GM12878 (cell line): ENCODE data around the gene SNX17. TPM values are rescaled to one million over a fixed set of nuclear protein-coding genes. Genes with fewer than 3 reads are reported as not detected.

Source experiments
- ATAC-seq: fragments of 200-7000 bp; cut with Tn5 transposase; 3 replicates; pipeline ENCODE4 v1.9.1; 2020; ENCODE audit warnings: mild to moderate bottlenecking, moderate library complexity
- BruUV-seq: library from RNA; stranded (reverse); fragments of 400-500 nt; replicated peaks from 2 replicates; lab custom pipeline; 2021; lab: Mats Ljungman, UMichigan
- CTCF ChIA-PET: fragments of 300-600 bp; sonication (Branson Sonifier 250); formaldehyde crosslinking; extraction: SDS; loops from one replicate; lab custom pipeline; 2021; ENCODE audit warnings: inconsistent platforms; lab: Yijun Ruan, JAX
- POLR2A ChIA-PET: fragments of 350-600 bp; formaldehyde crosslinking; extraction: SDS; loops from one replicate; lab custom pipeline; 2021; ENCODE audit warnings: inconsistent platforms; lab: Charles Lee
- RAD21 ChIA-PET: fragments of 300-600 bp; sonication (Branson Sonifier 250); formaldehyde crosslinking; loops from one replicate; lab custom pipeline; 2023; ENCODE audit warnings: antibody characterized with exemption; ENCODE audit not compliant: unreplicated experiment; lab: Charles Lee
- SMC1A ChIA-PET: fragments of 300-600 bp; sonication (Branson Sonifier 250); formaldehyde crosslinking; loops from one replicate; lab custom pipeline; 2023; ENCODE audit not compliant: unreplicated experiment, uncharacterized antibody; lab: Charles Lee
- DNase-seq: peaks from one replicate; pipeline ENCODE4 v3.0.0-alpha.2; 2011; ENCODE audit warnings: low read depth, low spot score
- FAIRE-seq: peaks from 3 replicates; lab custom pipeline; 2011; peaks lifted over from hg19 to GRCh38; lab: Jason Lieb, UNC
- H2AFZ ChIP-seq: 2 replicates; pipeline ENCODE4 v1.6.0; 2011; ENCODE audit warnings: low read depth, low read length, control low read depth; ENCODE audit not compliant: control insufficient read depth
- H3K27ac ChIP-seq: 2 replicates; pipeline ENCODE4 v1.5.1; 2011; ENCODE audit warnings: control low read depth; ENCODE audit not compliant: control insufficient read depth, insufficient read depth
- H3K27me3 ChIP-seq, 2 experiments: replicated peaks in 1 of 2; 2 replicates each; pipeline versions ENCODE4 v1.6.0 to v1.6.1; 2011; ENCODE audit warnings: low read length in 1 of 2; ENCODE audit not compliant: control insufficient read depth in 2 of 2, insufficient read depth in 2 of 2
- H3K36me3 ChIP-seq, 2 experiments: 2 replicates each; pipeline ENCODE4 v1.5.1; 2011; ENCODE audit warnings: low read length in 1 of 2; ENCODE audit not compliant: control insufficient read depth in 2 of 2, insufficient read depth in 2 of 2
- H3K4me1 ChIP-seq: 2 replicates; pipeline ENCODE4 v1.6.1; 2011; ENCODE audit warnings: mild to moderate bottlenecking, low read length, moderate library complexity, mixed read lengths; ENCODE audit not compliant: control insufficient read depth, insufficient read depth
- H3K4me2 ChIP-seq: 2 replicates; pipeline ENCODE4 v1.6.0; 2011; ENCODE audit warnings: control low read depth; ENCODE audit not compliant: control insufficient read depth, insufficient read depth
- H3K4me3 ChIP-seq: fragments of 200-600 bp; sonication (generic); 2 replicates; pipeline ENCODE4 v1.5.1; 2016
- H3K79me2 ChIP-seq: 2 replicates; pipeline ENCODE4 v1.6.0; 2011; ENCODE audit warnings: low read length; ENCODE audit not compliant: control insufficient read depth, insufficient read depth
- H3K9ac ChIP-seq: 2 replicates; pipeline ENCODE4 v1.8.0; 2011; ENCODE audit warnings: low read length, control low read depth, mixed read lengths; ENCODE audit not compliant: control insufficient read depth, insufficient read depth
- H3K9me3 ChIP-seq: replicated peaks from 3 replicates; pipeline ENCODE4 v1.5.1; 2011; ENCODE audit warnings: mild to moderate bottlenecking, low read length; ENCODE audit not compliant: control insufficient read depth, insufficient read depth
- H4K20me1 ChIP-seq: 2 replicates; pipeline ENCODE4 v1.6.0; 2011; ENCODE audit not compliant: control insufficient read depth, insufficient read depth
- IRF4 ChIP-seq: IDR thresholded peaks from 2 replicates; pipeline ENCODE4 v1.6.1; 2011; ENCODE audit warnings: low read depth, low read length
- MYB ChIP-seq: fragments of 150-350 bp; IDR thresholded peaks from 2 replicates; pipeline ENCODE4 v1.6.1; 2014; ENCODE audit warnings: mild to moderate bottlenecking, low read depth, low read length, borderline replicate concordance
- NR2C2 ChIP-seq: IDR thresholded peaks from 2 replicates; pipeline ENCODE4 v1.6.1; 2011; ENCODE audit warnings: borderline replicate concordance, low read depth; ENCODE audit not compliant: control insufficient read depth, insufficient read length
- POLR2A ChIP-seq: IDR thresholded peaks from 2 replicates; pipeline ENCODE4 v1.6.1; 2011; ENCODE audit warnings: low read depth, mild to moderate bottlenecking, low read length
- SMAD5 ChIP-seq: IDR thresholded peaks from 2 replicates; pipeline ENCODE4 v1.6.1; 2016; ENCODE audit warnings: antibody characterized with exemption, low read depth
- SUZ12 ChIP-seq: fragments of 200-600 bp; sonication (generic); IDR thresholded peaks from one replicate; pipeline ENCODE4 v1.6.1; 2018; ENCODE audit warnings: antibody characterized with exemption, mild to moderate bottlenecking; ENCODE audit not compliant: unreplicated experiment
- TCF3 ChIP-seq: IDR thresholded peaks from 2 replicates; pipeline ENCODE4 v1.6.1; 2012; ENCODE audit warnings: low read depth, mild to moderate bottlenecking, low read length, borderline replicate concordance; ENCODE audit not compliant: insufficient read depth
- WRNIP1 ChIP-seq: IDR thresholded peaks from 2 replicates; pipeline ENCODE4 v1.6.1; 2011; ENCODE audit warnings: low read depth, low read length, improper control_type of control experiment, borderline replicate concordance
- YBX1 ChIP-seq: fragments of 450-650 bp; IDR thresholded peaks from 2 replicates; pipeline ENCODE4 v1.6.1; 2016; ENCODE audit warnings: antibody characterized with exemption
- WGBS: methylation state at CpG from one replicate; pipeline ENCODE4 v1.1.6; 2016; ENCODE audit warnings: low lambda C conversion rate; ENCODE audit not compliant: insufficient replicate concordance, insufficient coverage; ENCODE audit errors: missing lambda C conversion rate; 5-methylcytosine and 5-hydroxymethylcytosine counted together
- in situ Hi-C: fragments of 300-500 bp; cut with MboI; formaldehyde crosslinking; loops from 9 replicates; pipeline ENCODE4 v1.14.3; 2018; ENCODE audit warnings: mixed read lengths
- intact Hi-C: fragments of 100-400 bp; cut with micrococcal nuclease; formaldehyde crosslinking; loops from one replicate; pipeline ENCODE4 v1.14.2; 2022; ENCODE audit not compliant: unreplicated experiment
- polyA plus RNA-seq, 11 experiments: library from polyadenylated mRNA; depleted of rRNA in 4 of 11; unstranded in 6 of 11; stranded (reverse) in 5 of 11; fragments of >200 nt; fragmentation: Nextera tagmentation in 4 of 11; fragmentation: Illumina TruSeq in 1 of 11; extraction: Ambion mirVana in 4 of 11; extraction: Trizol in 1 of 11; gene quantifications; 1 replicate in 1 of 11; 2 replicates in 10 of 11; pipeline versions ENCODE4 v1.2.1 to v1.2.3, GENCODE V29; 2011 to 2016; ENCODE audit warnings: inconsistent platforms in 2 of 11, missing spikeins in 2 of 11, low read depth in 1 of 11
- total RNA-seq, 4 experiments: library from RNA; depleted of rRNA in 3 of 4; stranded (reverse); fragments of >200 nt in 3 of 4; fragmentation: Illumina TruSeq in 1 of 4; extraction: Trizol in 1 of 4; gene quantifications; 2 replicates each; pipeline versions ENCODE4 v1.2.1 to v1.2.3, GENCODE V29; 2013 to 2021
- TF ChIP-seq, protein P1 (sequence below), 3 experiments: IDR thresholded peaks in 2 of 3; conservative IDR thresholded peaks in 1 of 3; 2 replicates each; pipeline ENCODE4 v1.5.1; 2011; ENCODE audit warnings: low read depth in 3 of 3, low read length in 3 of 3, mild to moderate bottlenecking in 3 of 3, control low read depth in 2 of 3, moderate library complexity in 2 of 3, inconsistent platforms in 1 of 3, mixed read lengths in 1 of 3; ENCODE audit not compliant: control insufficient read depth in 2 of 3, insufficient read depth in 1 of 3; ENCODE audit errors: extremely low read depth in 1 of 3
- TF ChIP-seq, protein P2 (sequence below): fragments of 450-650 bp; IDR thresholded peaks from 2 replicates; pipeline ENCODE4 v1.6.1; 2016; ENCODE audit warnings: mild to moderate bottlenecking

SNX17 gene
- total and polyA plus RNA-seq, 10 of the 15 experiments (the other 5 are each of a cell fraction or from before 2014, with no cell fraction given): 6.5 to 116 (median 84.4) TPM

DNA sequence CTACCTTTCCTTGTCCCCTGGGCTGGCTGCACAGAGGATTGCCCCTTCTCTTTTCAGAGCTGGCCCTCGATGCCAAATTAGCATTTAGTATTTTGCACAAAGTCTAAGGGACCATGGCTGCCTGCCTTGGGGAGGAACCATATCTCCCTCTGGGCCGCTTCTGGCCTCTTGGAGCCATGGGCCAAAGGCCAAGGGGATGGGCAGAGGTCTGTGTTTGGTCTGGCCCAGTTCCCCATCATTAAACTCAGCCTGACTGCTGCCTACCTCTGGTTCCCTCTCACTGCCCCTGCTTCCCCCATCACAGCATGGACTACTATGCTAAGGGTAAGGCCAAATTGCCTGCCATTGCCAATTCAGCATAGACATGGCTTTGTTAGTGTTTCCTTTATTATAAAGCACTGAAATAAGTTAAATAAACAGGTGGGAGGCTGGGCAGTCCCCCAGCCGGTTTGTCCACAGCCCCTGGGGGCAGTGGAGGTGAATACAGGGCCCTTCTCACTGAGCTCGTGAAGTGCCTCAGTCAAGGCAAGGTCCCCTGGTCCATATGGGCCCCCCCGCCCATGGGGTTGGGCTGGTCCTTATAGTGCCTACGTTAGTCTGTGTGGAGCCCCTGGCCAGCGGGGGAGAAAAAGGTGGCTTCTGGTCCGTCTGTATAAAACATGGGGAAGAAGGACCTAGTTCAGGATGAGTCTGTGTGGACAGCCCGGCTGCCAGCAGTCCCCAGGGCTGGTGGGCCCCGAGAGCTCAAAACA lies 6.6 kb downstream of the SNX17 start (continued):
- TF ChIP-seq MYB: no peak
- TF ChIP-seq SUZ12: no peak
- TF ChIP-seq, protein P1, sequence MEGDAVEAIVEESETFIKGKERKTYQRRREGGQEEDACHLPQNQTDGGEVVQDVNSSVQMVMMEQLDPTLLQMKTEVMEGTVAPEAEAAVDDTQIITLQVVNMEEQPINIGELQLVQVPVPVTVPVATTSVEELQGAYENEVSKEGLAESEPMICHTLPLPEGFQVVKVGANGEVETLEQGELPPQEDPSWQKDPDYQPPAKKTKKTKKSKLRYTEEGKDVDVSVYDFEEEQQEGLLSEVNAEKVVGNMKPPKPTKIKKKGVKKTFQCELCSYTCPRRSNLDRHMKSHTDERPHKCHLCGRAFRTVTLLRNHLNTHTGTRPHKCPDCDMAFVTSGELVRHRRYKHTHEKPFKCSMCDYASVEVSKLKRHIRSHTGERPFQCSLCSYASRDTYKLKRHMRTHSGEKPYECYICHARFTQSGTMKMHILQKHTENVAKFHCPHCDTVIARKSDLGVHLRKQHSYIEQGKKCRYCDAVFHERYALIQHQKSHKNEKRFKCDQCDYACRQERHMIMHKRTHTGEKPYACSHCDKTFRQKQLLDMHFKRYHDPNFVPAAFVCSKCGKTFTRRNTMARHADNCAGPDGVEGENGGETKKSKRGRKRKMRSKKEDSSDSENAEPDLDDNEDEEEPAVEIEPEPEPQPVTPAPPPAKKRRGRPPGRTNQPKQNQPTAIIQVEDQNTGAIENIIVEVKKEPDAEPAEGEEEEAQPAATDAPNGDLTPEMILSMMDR (IDR thresholded peaks at IDR 0.05 in 2 of 3, conservative IDR thresholded peaks at IDR 0.05 in 1 of 3; ENCODE audit: control insufficient read depth in 2 of 3, extremely low read depth in 1 of 3, insufficient read depth in 1 of 3, low read depth in 3 of 3, low read length in 3 of 3): no peak
- TF ChIP-seq SMAD5: peak; percentile 26; the same call in 1 of the 2 replicates
- no peak for TF ChIP-seq WRNIP1
- TF ChIP-seq IRF4: no peak
- TF ChIP-seq YBX1: no peak
- no peak for TF ChIP-seq NR2C2

DNA sequence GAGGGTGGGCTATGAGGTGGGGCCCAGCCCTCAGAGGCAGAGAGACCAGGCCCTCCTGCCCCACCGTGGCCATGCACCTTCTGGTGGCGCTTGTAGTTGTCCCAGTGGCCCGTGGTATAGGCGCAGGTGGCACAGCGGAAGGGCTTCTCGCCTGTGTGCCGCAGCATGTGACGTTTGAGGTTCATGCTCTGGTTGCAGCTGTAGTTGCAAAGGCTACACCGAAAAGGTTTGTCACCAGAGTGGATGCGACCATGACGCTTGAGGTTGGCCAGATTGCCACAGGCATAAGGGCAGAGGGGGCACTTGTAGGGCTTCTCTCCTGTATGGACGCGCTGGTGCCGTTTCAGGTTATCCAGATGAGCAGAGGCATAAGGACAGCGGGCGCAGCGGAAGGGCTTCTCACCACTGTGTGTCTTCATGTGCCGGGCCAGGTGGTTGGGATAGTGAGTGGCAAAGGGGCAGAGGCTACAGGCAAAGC lies 7.2 kb downstream of the SNX17 start:
- ChIA-PET SMC1A (no interaction called here), RAD21 (no interaction called here), CTCF (interaction anchor here (0.8 kb wide), 1 partner anchor 85 kb away, joined by 3 read pairs; no protein-coding TSS in a partner anchor), POLR2A (no interaction called here)
- H3K27me3 ChIP-seq: no peaks in the 10 kb centered on the region
- no peaks in the 10 kb centered on the region for H3K9me3 ChIP-seq
- H2AFZ ChIP-seq: no peak overlapping the region
- DNase-seq (no peak), ATAC-seq (no peak), FAIRE-seq (no peak)
- H3K9ac ChIP-seq: no peak overlapping the region
- BruUV-seq: no TSS peak
- peaks cover 20% of the 10 kb centered on the region for H3K79me2 ChIP-seq
- H3K36me3 ChIP-seq: peaks cover 32 to 41% of the 10 kb centered on the region in 2 experiments
- H3K4me3 ChIP-seq: no peak overlapping the region
- no peak overlapping the region for H3K4me2 ChIP-seq
- H3K27ac ChIP-seq: no peak overlapping the region
- intact Hi-C loops (no loop called here), in situ Hi-C loops (no loop called here)
- WGBS: 94% methylated on average over 18 of the region's 18 CpGs
- no peaks in the 10 kb centered on the region; the same call in 1 of the 2 replicates for H4K20me1 ChIP-seq
- H3K4me1 ChIP-seq: peaks cover 9% of the 10 kb centered on the region; the same call in 1 of the 2 replicates
- 0 out of 2 replicates have a peak, but pooled peaks have one; percentile 12 for TF ChIP-seq TCF3
- TF ChIP-seq, protein P2, sequence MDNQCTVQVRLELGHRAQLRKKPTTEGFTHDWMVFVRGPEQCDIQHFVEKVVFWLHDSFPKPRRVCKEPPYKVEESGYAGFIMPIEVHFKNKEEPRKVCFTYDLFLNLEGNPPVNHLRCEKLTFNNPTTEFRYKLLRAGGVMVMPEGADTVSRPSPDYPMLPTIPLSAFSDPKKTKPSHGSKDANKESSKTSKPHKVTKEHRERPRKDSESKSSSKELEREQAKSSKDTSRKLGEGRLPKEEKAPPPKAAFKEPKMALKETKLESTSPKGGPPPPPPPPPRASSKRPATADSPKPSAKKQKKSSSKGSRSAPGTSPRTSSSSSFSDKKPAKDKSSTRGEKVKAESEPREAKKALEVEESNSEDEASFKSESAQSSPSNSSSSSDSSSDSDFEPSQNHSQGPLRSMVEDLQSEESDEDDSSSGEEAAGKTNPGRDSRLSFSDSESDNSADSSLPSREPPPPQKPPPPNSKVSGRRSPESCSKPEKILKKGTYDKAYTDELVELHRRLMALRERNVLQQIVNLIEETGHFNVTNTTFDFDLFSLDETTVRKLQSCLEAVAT: no peak
- TF ChIP-seq POLR2A: peak; percentile 15; the same call in 1 of the 2 replicates
